GM23248 (cell line): Measurements from ENCODE around the gene CWC25.

ENCODE experiments used
- EZH2 ChIP-seq: fragments of 200-600 bp; sonication (generic); IDR thresholded peaks from 2 replicates; pipeline ENCODE4 v1.6.1; 2018; ENCODE audit warnings: antibody characterized with exemption, mild to moderate bottlenecking; ENCODE audit not compliant: insufficient read depth, poor library complexity, severe bottlenecking
- EZH2phosphoT487 ChIP-seq: fragments of 200-600 bp; sonication (generic); IDR thresholded peaks from 2 replicates; pipeline ENCODE4 v1.6.1; 2018; ENCODE audit warnings: antibody characterized with exemption, moderate library complexity, mild to moderate bottlenecking, low read depth; ENCODE audit not compliant: insufficient read depth

DNA sequence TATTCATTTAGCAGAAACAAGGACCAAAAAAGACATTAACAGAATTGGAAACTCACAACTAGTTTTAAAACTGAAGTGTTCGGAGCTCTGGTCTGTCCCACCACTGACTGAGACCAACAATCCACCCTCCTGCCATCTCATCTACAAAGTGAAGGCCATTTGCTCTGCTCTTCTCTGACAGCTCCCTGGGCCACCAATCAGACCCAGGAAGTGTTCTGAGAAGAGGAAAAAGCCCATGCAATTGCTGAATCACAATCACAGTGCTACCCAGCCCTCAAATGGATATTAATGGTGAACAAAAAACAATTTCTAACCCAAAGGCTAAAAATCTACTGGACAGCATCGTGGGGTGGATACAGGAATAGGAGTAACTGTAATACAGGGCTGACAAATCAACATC lies 26.3 kb upstream of the CWC25 start:
- TF ChIP-seq EZH2 = no peak
- no peak for TF ChIP-seq EZH2phosphoT487
